Measurements from ENCODE around the gene PCDHB13.
"Not testable (repeated sequence)": the region's sequence is repeated elsewhere in the genome, so short reads cannot be mapped to it uniquely, and the experiment has no call there.

Gene PCDHB13

GRCh38 chr5:141225421-141225820, 11.7 kb downstream of the PCDHB13 start:
- H3K27ac Mint-ChIP-seq; DNase-seq; H3K4me1 Mint-ChIP-seq; H3K4me3 Mint-ChIP-seq; ATAC-seq; H3K36me3 Mint-ChIP-seq (ENCODE audit: low read depth): not testable (repeated sequence)
- Mint-ChIP-seq H3K9me3 (peaks cover 25% of the 10 kb centered on the region), H3K27me3 (peaks cover 41% of the 10 kb centered on the region)

- peaks cover 40% of the 10 kb centered on the region for H3K9me3 Mint-ChIP-seq
- H3K36me3 Mint-ChIP-seq (ENCODE audit: low read depth): peaks cover 13% of the 10 kb centered on the region
- no peak overlapping the region for H3K27ac Mint-ChIP-seq
- ATAC-seq: no peak
- H3K27me3 Mint-ChIP-seq: peaks cover 36% of the 10 kb centered on the region
- H3K4me1 Mint-ChIP-seq: no peaks in the 10 kb centered on the region
- no peak overlapping the region for H3K4me3 Mint-ChIP-seq
- no peak for DNase-seq
Measured at GRCh38 chr5:141234109-141234667, 20.5 kb downstream of the PCDHB13 start.

DNA sequence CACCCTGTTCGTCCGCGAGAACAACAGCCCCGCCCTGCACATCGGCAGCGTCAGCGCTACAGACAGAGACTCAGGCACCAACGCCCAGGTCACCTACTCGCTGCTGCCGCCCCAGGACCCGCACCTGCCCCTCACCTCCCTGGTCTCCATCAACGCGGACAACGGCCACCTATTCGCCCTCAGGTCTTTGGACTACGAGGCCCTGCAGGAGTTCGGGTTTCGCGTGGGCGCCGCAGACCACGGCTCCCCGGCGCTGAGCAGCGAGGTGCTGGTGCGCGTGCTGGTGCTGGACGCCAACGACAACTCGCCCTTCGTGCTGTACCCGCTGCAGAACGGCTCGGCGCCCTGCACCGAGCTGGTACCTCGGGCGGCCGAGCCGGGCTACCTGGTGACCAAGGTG, 22.2 kb downstream of the PCDHB13 start:
- H3K4me1 Mint-ChIP-seq, DNase-seq, H3K4me3 Mint-ChIP-seq, ATAC-seq, H3K27ac Mint-ChIP-seq: not testable (repeated sequence)
- H3K9me3 Mint-ChIP-seq: peaks cover 56% of the 10 kb centered on the region
- peaks cover 49% of the 10 kb centered on the region for H3K27me3 Mint-ChIP-seq
- H3K36me3 Mint-ChIP-seq (ENCODE audit: low read depth): peaks cover 18% of the 10 kb centered on the region

DNA sequence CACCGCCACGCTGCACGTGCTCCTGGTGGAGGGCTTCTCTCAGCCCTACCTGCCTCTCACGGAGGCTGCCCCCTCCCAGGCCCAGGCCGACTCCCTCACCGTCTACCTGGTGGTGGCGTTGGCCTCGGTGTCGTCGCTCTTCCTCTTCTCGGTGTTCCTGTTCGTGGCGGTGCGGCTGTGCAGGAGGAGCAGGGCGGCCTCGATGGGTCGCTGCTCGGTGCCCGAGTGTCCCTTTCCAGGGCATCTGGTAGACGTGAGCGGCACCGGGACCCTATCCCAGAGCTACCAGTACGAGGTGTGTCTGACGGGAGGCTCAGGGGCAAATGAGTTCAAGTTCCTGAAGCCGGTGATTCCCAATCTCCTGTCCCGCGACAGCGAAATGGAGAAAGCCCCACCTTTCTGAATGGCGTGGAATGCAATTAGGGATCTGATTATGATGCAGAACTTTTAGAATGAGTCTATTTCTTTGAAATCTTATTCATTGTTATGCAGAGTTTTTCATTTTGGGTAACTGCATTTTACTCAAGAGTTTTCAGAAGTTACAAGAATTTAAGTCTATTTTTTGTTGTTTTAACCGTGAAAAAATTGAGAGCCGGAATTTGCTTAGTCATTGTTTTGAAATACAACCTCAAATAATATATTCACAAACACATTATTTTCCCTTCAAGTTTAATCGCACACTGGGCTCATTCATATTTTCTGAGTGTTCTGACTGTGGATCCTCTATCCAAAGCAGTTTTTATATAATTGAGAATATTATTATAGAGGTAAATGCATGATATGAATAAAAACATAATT, 23.0 kb downstream of the PCDHB13 start:
- Mint-ChIP-seq H3K27me3 (peaks cover 52% of the 10 kb centered on the region), H3K9me3 (peaks cover 52% of the 10 kb centered on the region), H3K4me3 (no peak overlapping the region), H3K36me3 (ENCODE audit: low read depth) (peaks cover 20% of the 10 kb centered on the region), H3K27ac (no peak overlapping the region), H3K4me1 (no peaks in the 10 kb centered on the region)
- ATAC-seq: no peak
- no peak for DNase-seq

DNA sequence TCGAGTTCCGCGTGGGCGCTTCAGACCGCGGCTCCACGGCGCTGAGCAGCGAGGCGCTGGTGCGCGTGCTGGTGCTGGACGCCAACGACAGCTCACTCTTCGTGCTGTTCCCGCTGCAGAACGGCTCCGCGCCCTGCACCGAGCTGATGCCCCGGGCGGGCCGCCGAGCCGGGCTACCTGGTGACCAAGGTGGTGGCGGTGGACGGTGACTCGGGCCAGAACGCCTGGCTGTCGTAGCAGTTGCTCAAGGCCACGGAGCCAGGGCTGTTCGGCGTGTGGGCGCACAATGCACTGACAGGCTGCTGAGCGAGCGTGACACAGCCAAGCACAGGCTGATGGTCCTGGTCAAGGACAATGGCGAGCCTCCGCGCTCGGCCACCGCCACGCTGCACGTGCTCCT, 27.8 kb downstream of the PCDHB13 start:
- Mint-ChIP-seq H3K36me3 (ENCODE audit: low read depth) (peaks cover 27% of the 10 kb centered on the region), H3K9me3 (peaks cover 68% of the 10 kb centered on the region)

DNA sequence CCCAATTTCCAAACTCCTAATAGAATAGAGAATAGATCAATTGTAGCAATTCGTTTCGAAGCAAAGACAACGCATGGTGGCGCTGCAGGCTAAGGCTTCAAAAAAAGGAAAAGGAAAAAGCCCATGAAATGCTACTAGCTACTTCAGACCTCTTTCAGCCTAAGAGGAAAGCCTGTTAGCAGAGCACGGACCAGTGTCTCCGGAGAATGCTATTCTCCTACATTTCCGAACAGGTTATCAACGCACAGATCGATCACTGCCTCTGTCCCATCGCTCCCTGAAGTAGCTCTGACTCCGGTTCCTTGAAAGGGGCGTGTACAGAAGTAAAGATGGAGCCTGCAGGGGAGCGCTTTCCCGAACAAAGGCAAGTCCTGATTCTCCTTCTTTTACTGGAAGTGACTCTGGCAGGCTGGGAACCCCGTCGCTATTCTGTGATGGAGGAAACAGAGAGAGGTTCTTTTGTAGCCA, 31.6 kb downstream of the PCDHB13 start, which contains the start of gene PCDHB15:
TSS of gene PCDHB15 (plus strand) at position 146 of the 468 bp plus-strand sequence. CDS start at position 330, 184 bp downstream.
- H3K9me3 Mint-ChIP-seq: peaks cover 70% of the 10 kb centered on the region
- H3K27me3 Mint-ChIP-seq: peaks cover 46% of the 10 kb centered on the region
- H3K4me1 Mint-ChIP-seq: no peaks in the 10 kb centered on the region
- ATAC-seq: no peak
- H3K4me3 Mint-ChIP-seq: no peak within 1 kb of the TSS
- peaks cover 29% of the 10 kb centered on the region for H3K36me3 Mint-ChIP-seq (ENCODE audit: low read depth)
- no peak for DNase-seq
- H3K27ac Mint-ChIP-seq: no peak within 1 kb of the TSS

More for the DNA sequence above, 27.8 kb downstream of the PCDHB13 start:
- Mint-ChIP-seq H3K27me3 (peaks cover 65% of the 10 kb centered on the region), H3K27ac (no peak overlapping the region), H3K4me3 (no peak overlapping the region), H3K4me1 (no peaks in the 10 kb centered on the region)
- no peak for ATAC-seq
- DNase-seq: no peak

DNA sequence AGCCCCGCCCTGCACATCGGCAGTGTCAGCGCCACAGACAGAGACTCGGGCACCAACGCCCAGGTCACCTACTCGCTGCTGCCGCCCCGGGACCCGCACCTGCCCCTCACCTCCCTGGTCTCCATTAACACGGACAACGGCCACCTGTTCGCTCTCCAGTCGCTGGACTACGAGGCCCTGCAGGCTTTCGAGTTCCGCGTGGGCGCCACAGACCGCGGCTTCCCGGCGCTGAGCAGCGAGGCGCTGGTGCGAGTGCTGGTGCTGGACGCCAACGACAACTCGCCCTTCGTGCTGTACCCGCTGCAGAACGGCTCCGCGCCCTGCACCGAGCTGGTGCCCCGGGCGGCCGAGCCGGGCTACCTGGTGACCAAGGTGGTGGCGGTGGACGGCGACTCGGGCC, 33.3 kb downstream of the PCDHB13 start:
- H3K4me3 Mint-ChIP-seq: not testable (repeated sequence)

DNA sequence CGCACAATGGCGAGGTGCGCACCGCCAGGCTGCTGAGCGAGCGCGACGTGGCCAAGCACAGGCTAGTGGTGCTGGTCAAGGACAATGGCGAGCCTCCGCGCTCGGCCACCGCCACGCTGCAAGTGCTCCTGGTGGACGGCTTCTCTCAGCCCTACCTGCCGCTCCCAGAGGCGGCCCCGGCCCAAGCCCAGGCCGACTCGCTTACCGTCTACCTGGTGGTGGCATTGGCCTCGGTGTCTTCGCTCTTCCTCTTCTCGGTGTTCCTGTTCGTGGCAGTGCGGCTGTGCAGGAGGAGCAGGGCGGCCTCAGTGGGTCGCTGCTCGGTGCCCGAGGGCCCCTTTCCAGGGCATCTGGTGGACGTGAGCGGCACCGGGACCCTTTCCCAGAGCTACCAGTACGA, 33.7 kb downstream of the PCDHB13 start:
- ATAC-seq, DNase-seq, H3K4me3 Mint-ChIP-seq, H3K4me1 Mint-ChIP-seq, H3K27ac Mint-ChIP-seq: not testable (repeated sequence)
- peaks cover 20% of the 10 kb centered on the region for H3K36me3 Mint-ChIP-seq (ENCODE audit: low read depth)
- peaks cover 75% of the 10 kb centered on the region for H3K9me3 Mint-ChIP-seq
- H3K27me3 Mint-ChIP-seq: peaks cover 34% of the 10 kb centered on the region

More for the DNA sequence above, 33.3 kb downstream of the PCDHB13 start:
- ATAC-seq, DNase-seq, H3K4me1 Mint-ChIP-seq, H3K27ac Mint-ChIP-seq: not testable (repeated sequence)
- Mint-ChIP-seq H3K36me3 (ENCODE audit: low read depth) (peaks cover 20% of the 10 kb centered on the region), H3K27me3 (peaks cover 36% of the 10 kb centered on the region), H3K9me3 (peaks cover 72% of the 10 kb centered on the region)

GRCh38 chr5:141250576-141250975, 36.9 kb downstream of the PCDHB13 start:
- H3K27ac Mint-ChIP-seq: no peak overlapping the region
- peaks cover 18% of the 10 kb centered on the region for H3K36me3 Mint-ChIP-seq (ENCODE audit: low read depth)
- ATAC-seq (no peak), DNase-seq (no peak)
- no peak overlapping the region for H3K4me3 Mint-ChIP-seq
- H3K27me3 Mint-ChIP-seq: peaks cover 10% of the 10 kb centered on the region
- H3K4me1 Mint-ChIP-seq: no peaks in the 10 kb centered on the region
- peaks cover 74% of the 10 kb centered on the region for H3K9me3 Mint-ChIP-seq

GRCh38 chr5:141258464-141258863, 44.7 kb downstream of the PCDHB13 start:
- DNase-seq (no peak), ATAC-seq (no peak)
- peaks cover 52% of the 10 kb centered on the region for H3K36me3 Mint-ChIP-seq (ENCODE audit: low read depth)
- H3K4me1 Mint-ChIP-seq: no peaks in the 10 kb centered on the region
- peaks cover 79% of the 10 kb centered on the region for H3K9me3 Mint-ChIP-seq
- no peak overlapping the region for H3K27ac Mint-ChIP-seq
- no peak overlapping the region for H3K4me3 Mint-ChIP-seq
- no peaks in the 10 kb centered on the region for H3K27me3 Mint-ChIP-seq

DNA sequence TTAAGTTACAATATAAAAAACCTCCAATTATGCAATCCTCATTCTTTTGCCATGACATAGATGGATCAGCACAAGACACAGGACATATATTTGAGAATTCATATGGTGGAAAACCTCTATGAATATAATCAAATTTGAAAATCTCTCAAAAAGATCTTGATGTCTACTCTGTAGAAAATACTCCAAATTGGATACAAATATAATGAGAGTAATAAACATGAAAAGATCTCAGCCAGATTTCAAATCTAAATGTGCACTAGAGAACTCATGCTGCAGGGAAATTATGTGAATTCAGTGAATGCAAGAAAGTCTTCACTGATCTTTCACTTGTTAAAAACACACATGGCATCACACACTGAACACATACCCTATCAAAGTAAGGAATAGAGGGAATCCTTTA, 45.2 kb downstream of the PCDHB13 start:
- Mint-ChIP-seq H3K9me3 (peaks cover 77% of the 10 kb centered on the region), H3K36me3 (ENCODE audit: low read depth) (peaks cover 54% of the 10 kb centered on the region), H3K27me3 (no peaks in the 10 kb centered on the region), H3K4me1 (no peaks in the 10 kb centered on the region), H3K27ac (no peak overlapping the region), H3K4me3 (no peak overlapping the region)
- ATAC-seq: no peak
- DNase-seq: no peak

DNA sequence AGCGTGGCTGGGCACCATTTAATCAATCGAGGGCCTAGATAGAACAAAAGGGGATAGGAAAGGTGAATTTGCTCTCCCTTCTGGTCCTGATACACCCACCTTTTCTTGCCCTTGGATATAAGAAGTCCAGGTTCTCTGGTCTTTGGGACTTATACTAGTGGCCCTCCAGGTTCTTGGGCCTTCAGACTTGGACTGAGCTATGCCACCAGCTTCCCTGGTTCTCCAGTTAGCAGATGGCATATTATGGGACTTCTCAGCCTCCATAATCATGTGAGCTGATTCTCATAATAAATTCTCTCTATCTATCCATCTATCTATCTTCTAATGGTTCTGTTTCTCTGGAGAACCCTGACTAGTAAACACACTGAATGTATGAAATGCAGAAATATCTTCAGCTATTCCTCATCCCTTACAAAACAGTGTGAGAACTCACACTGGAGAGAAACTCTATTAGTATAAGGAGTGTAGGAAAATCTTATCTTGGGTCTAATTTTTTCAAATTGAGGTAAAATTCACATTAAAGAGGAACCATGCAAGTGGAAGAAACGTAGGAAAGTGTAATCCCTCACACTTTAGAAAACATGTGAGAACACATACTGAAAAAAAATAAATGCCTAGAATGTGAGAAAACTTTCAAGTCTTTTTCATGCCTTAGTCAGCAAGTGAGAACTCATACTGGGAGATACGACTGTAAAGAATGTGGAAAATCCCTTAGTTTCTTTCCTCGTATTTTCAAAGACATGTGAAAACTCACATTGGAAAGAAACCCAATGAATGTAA, 46.9 kb downstream of the PCDHB13 start:
- no peak for DNase-seq
- Mint-ChIP-seq H3K27ac (no peak overlapping the region), H3K4me1 (no peaks in the 10 kb centered on the region), H3K36me3 (ENCODE audit: low read depth) (peaks cover 54% of the 10 kb centered on the region), H3K4me3 (no peak overlapping the region), H3K27me3 (no peaks in the 10 kb centered on the region), H3K9me3 (peaks cover 74% of the 10 kb centered on the region)
- ATAC-seq: no peak

DNA sequence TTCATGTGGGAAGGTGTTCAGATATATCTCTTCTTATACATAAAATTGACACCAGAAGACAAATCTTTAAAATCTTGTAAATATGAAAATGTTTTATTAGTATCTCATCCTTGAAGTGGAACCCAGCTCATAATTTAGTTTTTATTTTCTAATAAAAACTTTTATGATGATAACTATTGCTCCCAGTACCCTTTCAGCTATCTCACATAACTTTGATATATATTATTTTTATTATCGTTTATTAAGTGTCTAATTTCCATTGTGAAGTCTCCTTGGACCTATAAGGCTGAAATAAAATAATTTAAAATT, 47.5 kb downstream of the PCDHB13 start:
- ATAC-seq (no peak), DNase-seq (no peak)
- peaks cover 74% of the 10 kb centered on the region for H3K9me3 Mint-ChIP-seq
- H3K27ac Mint-ChIP-seq: no peak overlapping the region
- H3K36me3 Mint-ChIP-seq (ENCODE audit: low read depth): peaks cover 55% of the 10 kb centered on the region
- no peaks in the 10 kb centered on the region for H3K27me3 Mint-ChIP-seq
- H3K4me1 Mint-ChIP-seq: no peaks in the 10 kb centered on the region
- no peak overlapping the region for H3K4me3 Mint-ChIP-seq
